HepG2 (cell line): Measurements from ENCODE around the gene NBPF1. TPM values are rescaled to one million over a fixed set of nuclear protein-coding genes. Genes with fewer than 3 reads are reported as not detected.

Experiments
- CHD2 ChIP-seq: IDR thresholded peaks from 2 replicates; pipeline ENCODE4 v1.6.1; 2011; ENCODE audit warnings: low read depth, low read length, improper control_type of control experiment
- ERF ChIP-seq: IDR thresholded peaks from 2 replicates; pipeline ENCODE4 v1.6.1; 2018; ENCODE audit warnings: missing biosample characterization, missing genetic modification reagents
- KMT2A ChIP-seq: sonication (generic); formaldehyde crosslinking; IDR thresholded peaks from 2 replicates; pipeline ENCODE4 v1.4.0; 2020; ENCODE audit warnings: missing genetic modification reagents
- RAD21 ChIP-seq: fragments of 450-650 bp; formaldehyde crosslinking; IDR thresholded peaks from 2 replicates; pipeline ENCODE4 v1.5.0; 2020; ENCODE audit warnings: mild to moderate bottlenecking
- SIN3A ChIP-seq: IDR thresholded peaks from 2 replicates; pipeline ENCODE4 v1.6.1; 2011; ENCODE audit warnings: low read depth, mild to moderate bottlenecking, control low read depth, low read length, borderline replicate concordance
- SIX4 ChIP-seq: sonication (generic); formaldehyde crosslinking; IDR thresholded peaks from 2 replicates; pipeline ENCODE4 v1.4.0; 2020; ENCODE audit warnings: missing genetic modification reagents
- TMF1 ChIP-seq: sonication (generic); formaldehyde crosslinking; IDR thresholded peaks from 2 replicates; pipeline ENCODE4 v1.8.1; 2022; ENCODE audit warnings: low read depth, missing genetic modification reagents
- TOPORS ChIP-seq: sonication (generic); formaldehyde crosslinking; IDR thresholded peaks from 2 replicates; pipeline ENCODE4 v1.8.0; 2023; ENCODE audit warnings: mild to moderate bottlenecking, missing genetic modification reagents
- TP53 ChIP-seq: sonication (generic); formaldehyde crosslinking; conservative IDR thresholded peaks from 2 replicates; pipeline ENCODE4 v1.4.0; 2020; ENCODE audit warnings: missing genetic modification reagents
- WIZ ChIP-seq: sonication (generic); formaldehyde crosslinking; IDR thresholded peaks from 2 replicates; pipeline ENCODE4 v1.5.1; 2020; ENCODE audit warnings: mild to moderate bottlenecking, missing genetic modification reagents
- ZMYM2 ChIP-seq: sonication (generic); formaldehyde crosslinking; IDR thresholded peaks from 2 replicates; pipeline ENCODE4 v1.8.0; 2022; ENCODE audit warnings: mild to moderate bottlenecking, missing genetic modification reagents
- polyA plus RNA-seq, 8 experiments: library from polyadenylated mRNA; depleted of rRNA in 3 of 8; stranded (reverse) in 7 of 8; unstranded in 1 of 8; fragments of >200 nt; fragmentation: Illumina TruSeq in 4 of 8; extraction: Trizol in 4 of 8; gene quantifications; 2 replicates each; pipeline versions ENCODE4 v1.2.1 to v1.2.3, GENCODE V29; 2011 to 2016; ENCODE audit warnings: low read depth in 4 of 8, missing spikeins in 1 of 8, mixed read lengths in 1 of 8; ENCODE audit not compliant: insufficient read depth in 1 of 8
- total RNA-seq, 5 experiments: library from RNA; depleted of rRNA; stranded (reverse); fragments of >200 nt; fragmentation: Illumina TruSeq; extraction: Trizol; gene quantifications; 2 replicates each; pipeline ENCODE4 v1.2.3, GENCODE V29; 2016; ENCODE audit warnings: low read depth in 1 of 5
- TF ChIP-seq, protein P1 (sequence below): sonication (generic); formaldehyde crosslinking; IDR thresholded peaks from 2 replicates; pipeline ENCODE4 v1.4.0; 2020; ENCODE audit warnings: missing genetic modification reagents, borderline replicate concordance
- TF ChIP-seq, protein P2 (sequence below): sonication (generic); formaldehyde crosslinking; IDR thresholded peaks from 2 replicates; pipeline ENCODE4 v1.8.1; 2023; ENCODE audit warnings: missing genetic modification reagents, inconsistent platforms, borderline replicate concordance
- TF ChIP-seq, protein P3 (sequence below): sonication (generic); formaldehyde crosslinking; IDR thresholded peaks from 2 replicates; pipeline ENCODE4 v1.8.0; 2023; ENCODE audit warnings: mild to moderate bottlenecking, missing genetic modification reagents
- TF ChIP-seq, protein P4 (sequence below): sonication (generic); formaldehyde crosslinking; IDR thresholded peaks from 2 replicates; pipeline ENCODE4 v1.4.0; 2020; ENCODE audit warnings: mild to moderate bottlenecking, missing genetic modification reagents
- TF ChIP-seq, protein P5 (sequence below), 2 experiments: IDR thresholded peaks; 2 replicates each; pipeline ENCODE4 v1.6.1; 2011 to 2012; ENCODE audit warnings: low read length in 2 of 2, borderline replicate concordance in 1 of 2, low read depth in 1 of 2, mild to moderate bottlenecking in 1 of 2, moderate library complexity in 1 of 2
- TF ChIP-seq, protein P6 (sequence below): sonication (generic); formaldehyde crosslinking; IDR thresholded peaks from 2 replicates; pipeline ENCODE4 v1.8.1; 2023; ENCODE audit warnings: mild to moderate bottlenecking, missing genetic modification reagents

The NBPF1 gene
- total and polyA plus RNA-seq, 2 of the 13 experiments (the other 11 are each of a cell fraction or from before 2014, with no cell fraction given) = 30.3 to 35.6 TPM

DNA sequence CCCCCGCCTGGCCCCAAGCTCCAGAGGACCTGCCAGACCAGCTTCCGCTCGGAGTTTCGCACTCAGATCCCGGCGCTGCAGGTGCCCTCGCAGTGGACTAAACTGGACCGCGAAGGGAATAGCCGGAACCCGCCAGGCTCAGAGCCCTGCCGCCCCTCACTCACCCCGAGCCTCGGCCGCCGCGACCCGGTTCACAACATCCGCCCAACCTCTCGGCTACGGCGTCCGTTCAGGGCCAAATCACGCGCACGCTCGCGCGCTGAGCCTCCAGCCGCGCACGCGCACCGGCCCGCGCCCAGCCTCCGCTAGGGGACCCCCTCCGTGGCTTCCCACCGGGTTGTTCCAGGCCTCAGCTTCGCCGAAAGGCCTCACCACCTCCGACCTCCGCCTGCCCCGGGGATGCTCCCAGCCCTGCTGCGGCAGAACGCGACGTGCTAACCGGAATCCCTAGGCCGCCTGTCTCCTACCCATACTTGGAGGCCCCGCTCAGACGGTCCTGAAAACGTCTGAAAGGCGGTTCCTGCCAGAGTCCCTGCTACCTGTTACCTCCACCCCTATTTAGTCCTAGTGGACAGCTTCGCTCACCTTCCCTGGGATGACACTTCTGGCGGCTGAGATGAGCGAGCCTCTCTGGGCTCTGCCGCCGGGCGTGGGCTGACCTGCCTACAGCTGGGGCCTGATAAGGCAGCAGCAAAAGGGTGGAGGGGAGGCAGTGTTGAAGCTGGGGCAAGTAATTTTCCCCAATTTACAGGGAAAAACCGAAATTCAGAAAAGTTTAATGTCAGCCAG, 31.3 kb upstream of the NBPF1 start (continued):
- TF ChIP-seq, protein P1, sequence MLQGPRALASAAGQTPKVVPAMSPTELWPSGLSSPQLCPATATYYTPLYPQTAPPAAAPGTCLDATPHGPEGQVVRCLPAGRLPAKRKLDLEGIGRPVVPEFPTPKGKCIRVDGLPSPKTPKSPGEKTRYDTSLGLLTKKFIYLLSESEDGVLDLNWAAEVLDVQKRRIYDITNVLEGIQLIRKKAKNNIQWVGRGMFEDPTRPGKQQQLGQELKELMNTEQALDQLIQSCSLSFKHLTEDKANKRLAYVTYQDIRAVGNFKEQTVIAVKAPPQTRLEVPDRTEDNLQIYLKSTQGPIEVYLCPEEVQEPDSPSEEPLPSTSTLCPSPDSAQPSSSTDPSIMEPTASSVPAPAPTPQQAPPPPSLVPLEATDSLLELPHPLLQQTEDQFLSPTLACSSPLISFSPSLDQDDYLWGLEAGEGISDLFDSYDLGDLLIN (CRISPR knock-in tag) = peak; percentile 90; the same call in 1 of the 2 replicates
- TF ChIP-seq CHD2 (peak; percentile 91), TOPORS (CRISPR knock-in tag) (peak; percentile 54; the same call in 1 of the 2 replicates), ERF (CRISPR knock-in tag) (peak; percentile 99), TMF1 (CRISPR knock-in tag) (peak; percentile 41), RAD21 (CRISPR knock-in tag) (peak; percentile 84), WIZ (CRISPR knock-in tag) (peak; percentile 97), SIX4 (CRISPR knock-in tag) (peak; percentile 86), SIN3A (peak; percentile 99), KMT2A (CRISPR knock-in tag) (peak; percentile 99), ZMYM2 (CRISPR knock-in tag) (peak; percentile 27; the same call in 1 of the 2 replicates), TP53 (CRISPR knock-in tag) (peak; percentile 93)
- TF ChIP-seq, protein P2, sequence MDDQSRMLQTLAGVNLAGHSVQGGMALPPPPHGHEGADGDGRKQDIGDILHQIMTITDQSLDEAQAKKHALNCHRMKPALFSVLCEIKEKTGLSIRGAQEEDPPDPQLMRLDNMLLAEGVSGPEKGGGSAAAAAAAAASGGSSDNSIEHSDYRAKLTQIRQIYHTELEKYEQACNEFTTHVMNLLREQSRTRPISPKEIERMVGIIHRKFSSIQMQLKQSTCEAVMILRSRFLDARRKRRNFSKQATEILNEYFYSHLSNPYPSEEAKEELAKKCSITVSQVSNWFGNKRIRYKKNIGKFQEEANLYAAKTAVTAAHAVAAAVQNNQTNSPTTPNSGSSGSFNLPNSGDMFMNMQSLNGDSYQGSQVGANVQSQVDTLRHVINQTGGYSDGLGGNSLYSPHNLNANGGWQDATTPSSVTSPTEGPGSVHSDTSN (CRISPR knock-in tag) = 0 out of 2 replicates have a peak, but pooled peaks have one; percentile 17
- TF ChIP-seq, protein P3, sequence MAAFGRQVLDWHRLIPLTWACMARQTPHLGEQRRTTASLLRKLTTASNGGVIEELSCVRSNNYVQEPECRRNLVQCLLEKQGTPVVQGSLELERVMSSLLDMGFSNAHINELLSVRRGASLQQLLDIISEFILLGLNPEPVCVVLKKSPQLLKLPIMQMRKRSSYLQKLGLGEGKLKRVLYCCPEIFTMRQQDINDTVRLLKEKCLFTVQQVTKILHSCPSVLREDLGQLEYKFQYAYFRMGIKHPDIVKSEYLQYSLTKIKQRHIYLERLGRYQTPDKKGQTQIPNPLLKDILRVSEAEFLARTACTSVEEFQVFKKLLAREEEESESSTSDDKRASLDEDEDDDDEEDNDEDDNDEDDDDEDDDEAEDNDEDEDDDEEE = peak; percentile 99
- TF ChIP-seq, protein P4, sequence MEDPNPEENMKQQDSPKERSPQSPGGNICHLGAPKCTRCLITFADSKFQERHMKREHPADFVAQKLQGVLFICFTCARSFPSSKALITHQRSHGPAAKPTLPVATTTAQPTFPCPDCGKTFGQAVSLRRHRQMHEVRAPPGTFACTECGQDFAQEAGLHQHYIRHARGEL (CRISPR knock-in tag) = peak; percentile 94; the same call in 1 of the 2 replicates
- TF ChIP-seq, protein P5, sequence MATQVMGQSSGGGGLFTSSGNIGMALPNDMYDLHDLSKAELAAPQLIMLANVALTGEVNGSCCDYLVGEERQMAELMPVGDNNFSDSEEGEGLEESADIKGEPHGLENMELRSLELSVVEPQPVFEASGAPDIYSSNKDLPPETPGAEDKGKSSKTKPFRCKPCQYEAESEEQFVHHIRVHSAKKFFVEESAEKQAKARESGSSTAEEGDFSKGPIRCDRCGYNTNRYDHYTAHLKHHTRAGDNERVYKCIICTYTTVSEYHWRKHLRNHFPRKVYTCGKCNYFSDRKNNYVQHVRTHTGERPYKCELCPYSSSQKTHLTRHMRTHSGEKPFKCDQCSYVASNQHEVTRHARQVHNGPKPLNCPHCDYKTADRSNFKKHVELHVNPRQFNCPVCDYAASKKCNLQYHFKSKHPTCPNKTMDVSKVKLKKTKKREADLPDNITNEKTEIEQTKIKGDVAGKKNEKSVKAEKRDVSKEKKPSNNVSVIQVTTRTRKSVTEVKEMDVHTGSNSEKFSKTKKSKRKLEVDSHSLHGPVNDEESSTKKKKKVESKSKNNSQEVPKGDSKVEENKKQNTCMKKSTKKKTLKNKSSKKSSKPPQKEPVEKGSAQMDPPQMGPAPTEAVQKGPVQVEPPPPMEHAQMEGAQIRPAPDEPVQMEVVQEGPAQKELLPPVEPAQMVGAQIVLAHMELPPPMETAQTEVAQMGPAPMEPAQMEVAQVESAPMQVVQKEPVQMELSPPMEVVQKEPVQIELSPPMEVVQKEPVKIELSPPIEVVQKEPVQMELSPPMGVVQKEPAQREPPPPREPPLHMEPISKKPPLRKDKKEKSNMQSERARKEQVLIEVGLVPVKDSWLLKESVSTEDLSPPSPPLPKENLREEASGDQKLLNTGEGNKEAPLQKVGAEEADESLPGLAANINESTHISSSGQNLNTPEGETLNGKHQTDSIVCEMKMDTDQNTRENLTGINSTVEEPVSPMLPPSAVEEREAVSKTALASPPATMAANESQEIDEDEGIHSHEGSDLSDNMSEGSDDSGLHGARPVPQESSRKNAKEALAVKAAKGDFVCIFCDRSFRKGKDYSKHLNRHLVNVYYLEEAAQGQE (IDR thresholded peaks at IDR 0.05; ENCODE audit: borderline replicate concordance in 1 of 2, low read depth in 1 of 2, low read length in 2 of 2) = peak in 1 of 2 experiments; percentile 78; a peak in 1 of 4 replicates
- TF ChIP-seq, protein P6, sequence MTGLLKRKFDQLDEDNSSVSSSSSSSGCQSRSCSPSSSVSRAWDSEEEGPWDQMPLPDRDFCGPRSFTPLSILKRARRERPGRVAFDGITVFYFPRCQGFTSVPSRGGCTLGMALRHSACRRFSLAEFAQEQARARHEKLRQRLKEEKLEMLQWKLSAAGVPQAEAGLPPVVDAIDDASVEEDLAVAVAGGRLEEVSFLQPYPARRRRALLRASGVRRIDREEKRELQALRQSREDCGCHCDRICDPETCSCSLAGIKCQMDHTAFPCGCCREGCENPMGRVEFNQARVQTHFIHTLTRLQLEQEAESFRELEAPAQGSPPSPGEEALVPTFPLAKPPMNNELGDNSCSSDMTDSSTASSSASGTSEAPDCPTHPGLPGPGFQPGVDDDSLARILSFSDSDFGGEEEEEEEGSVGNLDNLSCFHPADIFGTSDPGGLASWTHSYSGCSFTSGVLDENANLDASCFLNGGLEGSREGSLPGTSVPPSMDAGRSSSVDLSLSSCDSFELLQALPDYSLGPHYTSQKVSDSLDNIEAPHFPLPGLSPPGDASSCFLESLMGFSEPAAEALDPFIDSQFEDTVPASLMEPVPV (CRISPR knock-in tag) = peak; percentile 81
